Activated T-cell treated with anti-CD3 and anti-CD28 coated beads, Interleukin-2, amount 50 U/mL, for 4 hours (primary cell): Measurements from ENCODE around the gene RAB3IP. TPM values are rescaled to one million over a fixed set of nuclear protein-coding genes. Genes with fewer than 3 reads are reported as not detected.
"Not testable (repeated sequence)": the region's sequence is repeated elsewhere in the genome, so short reads cannot be mapped to it uniquely, and the experiment has no call there.

Experiments used
- ATAC-seq, 2 donors: fragments of 200-7000 bp; cut with Tn5 transposase; one replicate each; pipeline ENCODE4 v1.10.0; 2021
- DNase-seq: peaks from one replicate; pipeline ENCODE4 v3.0.0-alpha.2; 2020
- H3K27me3 Mint-ChIP-seq: one replicate; pipeline ENCODE4 v1.8.0; 2021; ENCODE audit warnings: low read depth, mixed read lengths
- H3K36me3 Mint-ChIP-seq: one replicate; pipeline ENCODE4 v1.8.0; 2022; ENCODE audit warnings: mixed read lengths; ENCODE audit not compliant: insufficient read depth
- H3K4me1 Mint-ChIP-seq: one replicate; pipeline ENCODE4 v1.8.0; 2021; ENCODE audit warnings: low read depth, mixed read lengths
- H3K4me3 Mint-ChIP-seq: one replicate; pipeline ENCODE4 v1.8.0; 2021; ENCODE audit warnings: mild to moderate bottlenecking, moderate library complexity, mixed read lengths
- H3K9me3 Mint-ChIP-seq: one replicate; pipeline ENCODE4 v1.8.0; 2021; ENCODE audit warnings: mixed read lengths
- total RNA-seq, 3 donors: library from RNA; stranded (reverse); gene quantifications; one replicate each; pipeline ENCODE4 v1.2.1, GENCODE V29; 2021

The RAB3IP gene
- total RNA-seq, 3 donors from 2014 or later = 14.9 to 21.1 (median 18.2) TPM

- no peak for ATAC-seq
- H3K9me3 Mint-ChIP-seq = peaks cover 5% of the 10 kb centered on the region
- peaks cover 10% of the 10 kb centered on the region for H3K27me3 Mint-ChIP-seq
- no peaks in the 10 kb centered on the region for H3K36me3 Mint-ChIP-seq
- no peak for DNase-seq
- H3K4me3 Mint-ChIP-seq = no peak overlapping the region
- H3K4me1 Mint-ChIP-seq = no peaks in the 10 kb centered on the region
These were observed 11.7 kb upstream of the RAB3IP start for GRCh38 chr12:69726922-69727321.

DNA sequence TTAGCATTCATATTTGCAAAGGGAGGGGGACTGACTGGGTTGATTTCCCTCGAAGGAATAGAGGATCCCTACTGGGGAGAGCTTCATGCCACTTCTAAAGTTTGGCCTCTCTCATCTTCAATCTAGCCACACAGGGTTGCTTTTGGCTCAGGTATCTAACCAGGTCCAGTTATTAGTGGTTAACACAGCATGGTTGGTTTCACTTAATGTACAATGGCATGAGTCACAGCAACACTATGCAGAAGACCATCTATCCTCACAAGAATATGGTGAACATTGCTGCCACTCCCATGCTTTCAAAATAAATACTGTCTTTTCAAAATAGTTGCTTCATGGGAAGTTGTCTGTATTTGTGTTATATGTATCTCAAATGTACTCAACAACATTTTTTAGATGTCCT is 6.6 kb upstream of the RAB3IP start:
- no peak overlapping the region for H3K4me3 Mint-ChIP-seq
- no peak for ATAC-seq
- no peaks in the 10 kb centered on the region for H3K4me1 Mint-ChIP-seq
- DNase-seq = no peak
- no peaks in the 10 kb centered on the region for H3K36me3 Mint-ChIP-seq
- H3K27me3 Mint-ChIP-seq = peaks cover 1% of the 10 kb centered on the region
- H3K9me3 Mint-ChIP-seq = no peaks in the 10 kb centered on the region

DNA sequence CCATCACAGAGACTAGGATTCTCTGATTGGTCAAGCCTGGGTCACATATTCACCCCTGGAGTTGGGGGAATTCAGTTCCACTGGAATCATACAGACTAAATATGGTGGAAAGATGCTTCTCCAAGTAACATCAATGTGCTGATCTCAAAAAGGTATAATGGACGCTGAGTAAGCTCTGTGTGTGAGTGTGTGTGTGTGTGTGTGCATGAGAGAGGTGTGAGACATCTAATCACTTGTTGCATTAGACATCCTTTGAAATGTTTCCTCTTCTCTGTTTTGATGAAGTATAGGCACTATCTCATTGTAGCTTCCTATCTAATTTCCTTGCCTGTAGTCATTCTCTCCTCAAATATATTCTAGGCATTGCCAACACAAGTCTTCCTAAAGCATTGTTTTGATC is 5.0 kb upstream of the RAB3IP start:
- DNase-seq (no peak), ATAC-seq (no peak)
- peaks cover 5% of the 10 kb centered on the region for H3K4me1 Mint-ChIP-seq
- no peaks in the 10 kb centered on the region for H3K27me3 Mint-ChIP-seq
- no peaks in the 10 kb centered on the region for H3K36me3 Mint-ChIP-seq
- no peak overlapping the region for H3K4me3 Mint-ChIP-seq
- no peaks in the 10 kb centered on the region for H3K9me3 Mint-ChIP-seq

DNA sequence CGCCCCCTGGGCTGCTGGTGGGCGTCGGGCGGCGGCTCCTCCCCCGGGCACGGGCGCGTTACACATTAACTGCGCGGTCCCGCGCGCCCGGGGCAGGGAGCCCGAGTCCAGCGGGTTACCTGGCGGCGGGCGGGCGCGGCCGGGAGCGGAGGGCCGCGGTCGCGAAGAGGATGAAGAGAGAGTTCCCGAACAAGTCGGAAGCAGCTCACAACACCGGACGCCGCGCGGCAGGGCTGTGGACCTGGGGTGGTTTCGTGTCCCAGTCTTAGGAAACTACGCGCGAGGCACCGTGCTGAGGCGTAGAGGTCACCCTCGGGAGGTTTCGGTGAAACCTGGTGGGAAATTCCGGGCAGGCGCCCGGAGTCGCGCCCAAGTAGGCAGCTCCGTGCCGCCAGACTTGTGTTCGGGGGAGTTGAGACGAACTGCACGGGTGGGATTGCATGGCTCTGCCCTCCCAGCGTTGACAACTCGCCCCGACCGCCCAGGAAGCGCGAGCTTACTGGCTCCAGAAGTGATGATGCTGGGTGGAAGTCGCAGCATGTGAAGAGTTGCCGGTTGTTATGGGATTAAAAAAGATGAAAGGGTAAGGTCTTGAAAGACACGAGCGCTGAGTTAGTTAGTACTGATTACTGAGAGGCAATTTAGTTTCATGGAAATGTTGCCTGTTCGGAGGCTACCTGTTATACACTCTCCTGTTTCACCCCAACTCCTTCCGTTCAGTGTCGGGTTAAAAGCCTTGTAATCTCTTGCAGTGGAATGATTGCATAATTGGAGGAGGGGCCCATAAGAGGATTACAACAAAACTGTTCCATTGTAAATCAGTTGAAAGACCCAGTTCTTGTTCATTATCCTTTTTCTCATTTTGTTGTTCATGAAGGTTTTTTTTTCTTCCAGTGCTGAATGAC is 879 bp downstream of the RAB3IP start:
- Mint-ChIP-seq H3K9me3 (no peaks in the 10 kb centered on the region), H3K4me1 (peaks cover 22% of the 10 kb centered on the region), H3K36me3 (no peaks in the 10 kb centered on the region), H3K27me3 (no peaks in the 10 kb centered on the region), H3K4me3 (peak overlapping the region; percentile 83)
- DNase-seq (peak; percentile 47), ATAC-seq (peak; percentile 46 to 60)

GRCh38 chr12:69744109-69744508 is 5.4 kb downstream of the RAB3IP start:
- Mint-ChIP-seq H3K4me3 (no peak overlapping the region), H3K9me3 (no peaks in the 10 kb centered on the region), H3K27me3 (no peaks in the 10 kb centered on the region), H3K4me1 (peaks cover 17% of the 10 kb centered on the region), H3K36me3 (peaks cover 5% of the 10 kb centered on the region)
- DNase-seq (no peak), ATAC-seq (no peak)

DNA sequence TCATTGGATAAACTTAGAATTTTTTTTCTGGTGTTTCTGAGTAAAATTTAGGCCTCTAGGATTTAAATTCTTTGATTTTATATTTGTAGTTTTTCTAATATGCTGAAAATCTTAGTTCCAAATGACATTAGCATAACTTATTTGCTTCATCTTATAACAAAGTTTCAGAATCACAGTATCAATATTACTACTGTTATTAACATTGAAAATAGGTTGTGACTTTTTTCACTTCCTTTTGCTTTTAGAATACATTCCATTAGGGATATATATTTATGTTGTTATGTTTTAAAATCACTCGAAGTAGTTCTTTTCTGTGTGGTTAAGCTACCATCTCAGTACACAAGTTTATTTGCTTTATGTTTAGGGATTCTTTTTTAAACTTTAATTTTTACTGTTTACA is 12.8 kb downstream of the RAB3IP start:
- Mint-ChIP-seq H3K4me3 (no peak overlapping the region), H3K27me3 (no peaks in the 10 kb centered on the region)
- no peak for DNase-seq

DNA sequence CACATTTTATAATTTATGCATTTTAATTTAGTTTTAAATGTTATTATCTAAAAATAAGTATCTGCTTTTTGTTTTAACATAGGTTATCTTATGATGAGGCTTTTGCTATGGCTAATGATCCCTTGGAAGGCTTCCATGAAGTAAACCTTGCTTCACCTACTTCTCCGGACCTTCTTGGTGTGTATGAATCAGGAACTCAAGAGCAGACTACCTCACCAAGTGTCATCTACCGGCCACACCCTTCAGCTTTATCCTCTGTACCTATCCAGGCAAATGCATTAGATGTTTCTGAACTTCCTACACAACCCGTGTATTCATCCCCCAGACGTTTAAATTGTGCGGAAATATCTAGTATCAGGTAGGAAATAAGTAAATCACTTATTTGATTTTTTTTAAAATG is 16.6 kb downstream of the RAB3IP start:
- Mint-ChIP-seq H3K9me3 (peaks cover 6% of the 10 kb centered on the region), H3K36me3 (peaks cover 32% of the 10 kb centered on the region), H3K4me3 (no peak overlapping the region), H3K4me1 (peaks cover 10% of the 10 kb centered on the region), H3K27me3 (no peaks in the 10 kb centered on the region)
- ATAC-seq (no peak), DNase-seq (no peak)

More for the DNA sequence above, 12.8 kb downstream of the RAB3IP start:
- peaks cover 14% of the 10 kb centered on the region for H3K4me1 Mint-ChIP-seq
- H3K9me3 Mint-ChIP-seq = no peaks in the 10 kb centered on the region
- H3K36me3 Mint-ChIP-seq = peaks cover 15% of the 10 kb centered on the region
- no peak for ATAC-seq

DNA sequence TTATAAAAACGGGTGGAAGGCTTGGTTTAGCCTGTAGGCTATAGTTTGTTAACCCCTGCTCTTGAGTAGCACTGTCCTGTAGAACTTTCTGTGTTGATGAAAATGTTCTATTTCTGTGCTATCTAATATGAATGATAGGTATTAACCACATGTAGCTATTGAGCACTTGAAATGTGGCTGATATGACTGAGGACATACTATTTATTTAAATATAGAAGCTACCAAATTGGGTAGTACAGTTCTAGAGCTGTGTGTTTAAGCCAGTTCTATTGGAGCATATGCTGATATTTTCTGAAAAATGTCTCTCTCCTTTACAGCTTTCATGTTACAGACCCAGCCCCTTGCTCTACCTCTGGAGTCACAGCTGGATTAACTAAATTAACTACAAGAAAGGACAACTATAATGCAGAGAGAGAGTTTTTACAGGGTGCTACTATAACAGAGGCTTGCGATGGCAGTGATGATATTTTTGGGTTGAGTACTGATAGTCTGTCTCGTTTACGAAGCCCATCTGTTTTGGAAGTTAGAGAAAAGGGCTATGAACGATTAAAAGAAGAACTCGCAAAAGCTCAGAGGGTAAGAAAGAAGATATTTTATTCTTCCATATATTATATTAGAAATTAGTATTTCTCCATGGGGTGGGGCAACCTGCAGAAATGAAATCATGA is 17.6 kb downstream of the RAB3IP start:
- H3K9me3 Mint-ChIP-seq = peaks cover 11% of the 10 kb centered on the region
- H3K36me3 Mint-ChIP-seq = peaks cover 39% of the 10 kb centered on the region
- no peak overlapping the region for H3K4me3 Mint-ChIP-seq
- no peaks in the 10 kb centered on the region for H3K27me3 Mint-ChIP-seq
- ATAC-seq (no peak), DNase-seq (no peak)
- peaks cover 7% of the 10 kb centered on the region for H3K4me1 Mint-ChIP-seq

GRCh38 chr12:69758105-69758504 is 19.4 kb downstream of the RAB3IP start:
- H3K9me3 Mint-ChIP-seq = peaks cover 13% of the 10 kb centered on the region
- ATAC-seq (no peak), DNase-seq (no peak)
- H3K27me3 Mint-ChIP-seq = no peaks in the 10 kb centered on the region
- H3K4me1 Mint-ChIP-seq = no peaks in the 10 kb centered on the region
- H3K36me3 Mint-ChIP-seq = peaks cover 51% of the 10 kb centered on the region
- H3K4me3 Mint-ChIP-seq = no peak overlapping the region

GRCh38 chr12:69759581-69759980 is 20.9 kb downstream of the RAB3IP start:
- Mint-ChIP-seq H3K36me3 (peaks cover 59% of the 10 kb centered on the region), H3K9me3 (peaks cover 25% of the 10 kb centered on the region)
- ATAC-seq, H3K27me3 Mint-ChIP-seq, H3K4me1 Mint-ChIP-seq, H3K4me3 Mint-ChIP-seq, DNase-seq: not testable (repeated sequence)

GRCh38 chr12:69765515-69765914 is 26.9 kb downstream of the RAB3IP start:
- H3K4me1 Mint-ChIP-seq = peaks cover 4% of the 10 kb centered on the region
- no peak for DNase-seq
- no peaks in the 10 kb centered on the region for H3K27me3 Mint-ChIP-seq
- ATAC-seq = no peak
- H3K36me3 Mint-ChIP-seq = peaks cover 77% of the 10 kb centered on the region
- peaks cover 64% of the 10 kb centered on the region for H3K9me3 Mint-ChIP-seq
- H3K4me3 Mint-ChIP-seq = no peak overlapping the region

DNA sequence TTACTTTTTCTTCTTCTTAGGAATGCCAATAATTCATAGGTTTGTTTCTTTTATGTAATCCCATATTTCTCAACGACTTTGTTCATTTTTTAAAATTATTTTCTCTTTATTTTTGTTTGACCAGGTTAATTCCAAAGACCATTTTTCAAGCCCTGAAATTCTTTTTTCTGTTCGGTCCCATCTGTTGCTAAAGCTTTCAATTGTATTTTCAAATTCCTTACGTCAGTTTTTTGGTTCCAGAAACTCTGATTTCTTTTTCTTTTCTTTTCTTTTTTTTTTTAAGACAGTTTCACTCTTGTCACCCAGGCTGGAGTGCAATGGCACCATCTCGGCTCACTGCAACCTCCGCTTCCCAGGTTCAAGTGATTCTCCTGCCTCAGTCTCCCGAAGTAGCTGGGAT is 27.6 kb downstream of the RAB3IP start:
- Mint-ChIP-seq H3K9me3 (peaks cover 64% of the 10 kb centered on the region), H3K36me3 (peaks cover 72% of the 10 kb centered on the region), H3K4me1 (peaks cover 4% of the 10 kb centered on the region), H3K4me3 (no peak overlapping the region), H3K27me3 (no peaks in the 10 kb centered on the region)
- no peak for ATAC-seq
- DNase-seq = no peak

DNA sequence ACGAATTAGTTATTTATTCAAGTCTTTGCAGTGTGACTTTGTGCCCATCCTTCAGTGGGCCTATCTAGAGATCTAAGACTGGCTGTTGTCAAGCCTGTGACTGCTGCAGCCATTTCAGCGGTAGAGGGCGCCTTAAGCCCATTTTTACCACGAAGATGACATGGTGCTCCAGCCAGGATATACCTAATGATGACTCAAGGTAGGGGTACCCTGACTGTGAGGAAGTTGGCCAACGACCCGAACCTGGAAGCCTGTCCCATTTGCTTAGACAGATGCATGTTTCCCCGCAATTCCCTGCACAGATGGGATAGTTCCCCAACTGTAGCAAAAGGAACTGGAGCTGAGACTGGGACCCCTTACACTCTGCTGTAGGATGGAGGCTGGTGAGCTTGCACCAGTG is 41.3 kb downstream of the RAB3IP start:
- Mint-ChIP-seq H3K4me3 (no peak overlapping the region), H3K36me3 (peaks cover 42% of the 10 kb centered on the region), H3K27me3 (no peaks in the 10 kb centered on the region), H3K9me3 (peaks cover 16% of the 10 kb centered on the region), H3K4me1 (peaks cover 2% of the 10 kb centered on the region)
- DNase-seq (no peak), ATAC-seq (no peak)

GRCh38 chr12:69783365-69783764 is 44.7 kb downstream of the RAB3IP start:
- Mint-ChIP-seq H3K4me1 (peaks cover 2% of the 10 kb centered on the region), H3K27me3 (no peaks in the 10 kb centered on the region), H3K36me3 (peaks cover 68% of the 10 kb centered on the region), H3K4me3 (no peak overlapping the region), H3K9me3 (peaks cover 16% of the 10 kb centered on the region)
- DNase-seq = no peak
- ATAC-seq = no peak

DNA sequence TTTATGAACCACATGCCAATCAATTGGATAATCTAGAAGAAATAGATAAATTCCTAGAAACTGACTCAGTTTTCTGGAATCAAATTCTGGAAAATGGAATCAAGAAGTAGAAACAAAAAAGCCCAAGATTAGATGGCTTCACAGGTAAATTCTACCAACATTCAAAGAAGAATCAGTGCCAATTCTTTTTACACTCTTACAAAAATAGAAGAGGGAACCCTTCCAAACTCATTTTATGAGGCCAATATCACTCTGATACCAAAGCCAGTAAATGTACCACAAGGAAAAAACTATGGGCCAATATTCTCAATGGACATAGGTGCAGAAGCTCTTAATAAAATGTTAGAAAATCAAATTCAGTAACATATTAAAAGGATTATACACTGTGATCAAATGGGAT is 50.7 kb downstream of the RAB3IP start:
- Mint-ChIP-seq H3K36me3 (peaks cover 69% of the 10 kb centered on the region), H3K4me3 (no peak overlapping the region), H3K4me1 (no peaks in the 10 kb centered on the region), H3K9me3 (peaks cover 34% of the 10 kb centered on the region), H3K27me3 (no peaks in the 10 kb centered on the region)
- no peak for DNase-seq
- ATAC-seq = no peak
